Measurements from ENCODE around the gene CLCNKB. TPM values are rescaled to one million over a fixed set of nuclear protein-coding genes. Genes with fewer than 3 reads are reported as not detected.
"Not testable (repeated sequence)": the region's sequence is repeated elsewhere in the genome, so short reads cannot be mapped to it uniquely, and the experiment has no call there.

CLCNKB gene
- total and polyA plus RNA-seq, 2 donors, result 0.10 to 0.95 TPM

GRCh38 chr1:16051949-16052348 lies 8.4 kb downstream of the CLCNKB start:
- not testable (repeated sequence) for H3K27ac ChIP-seq (ENCODE audit: low read depth); DNase-seq (ENCODE audit: extremely low spot score); H3K4me1 ChIP-seq (ENCODE audit: insufficient read depth); H3K4me3 ChIP-seq (ENCODE audit: low read depth, low read length); H3K36me3 ChIP-seq (ENCODE audit: insufficient read depth)
- 89% methylated on average over 12 of the region's 12 CpGs for WGBS

DNA sequence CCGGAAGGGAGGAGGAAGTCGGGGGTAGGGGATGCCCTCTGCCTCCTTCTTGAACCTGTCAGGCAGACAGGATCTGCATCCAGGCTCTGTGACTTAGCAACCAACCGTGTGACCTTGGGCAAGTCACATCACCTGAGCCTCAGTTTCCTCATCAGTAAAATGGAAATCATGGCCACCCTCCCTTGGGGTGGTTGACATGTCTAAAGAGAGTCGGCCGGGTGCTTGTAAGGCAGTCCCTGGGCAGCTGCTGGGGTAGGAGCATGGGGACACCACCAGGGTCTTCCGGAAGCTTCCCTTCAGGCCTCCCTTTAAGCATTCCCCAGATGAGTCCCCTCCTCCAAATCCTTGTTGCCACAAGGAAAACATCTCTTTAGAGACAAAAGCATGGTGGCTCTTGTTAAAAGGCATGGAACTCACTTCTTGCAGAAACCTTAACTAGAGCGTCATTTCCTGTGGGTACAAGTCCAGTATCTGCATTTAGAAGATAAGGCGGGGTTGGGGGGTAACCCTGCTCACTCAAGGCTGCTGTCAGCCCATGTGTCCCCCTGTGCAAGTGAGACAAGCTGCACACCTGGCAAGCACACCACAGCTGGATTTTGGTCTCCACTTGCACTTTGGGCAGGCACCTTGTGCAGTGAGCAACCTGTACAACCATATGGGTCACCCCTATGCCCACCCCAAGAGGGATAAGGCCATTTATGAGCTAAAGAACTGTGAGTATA lies 10.4 kb downstream of the CLCNKB start:
- no peak for DNase-seq (ENCODE audit: extremely low spot score)
- Histone ChIP-seq H3K27ac (ENCODE audit: low read depth) (no peak overlapping the region), H3K4me1 (ENCODE audit: insufficient read depth) (no peaks in the 10 kb centered on the region), H3K4me3 (ENCODE audit: low read depth, low read length) (no peak overlapping the region), H3K36me3 (ENCODE audit: insufficient read depth) (no peaks in the 10 kb centered on the region)
- 70% methylated on average over 8 of the region's 8 CpGs for WGBS

DNA sequence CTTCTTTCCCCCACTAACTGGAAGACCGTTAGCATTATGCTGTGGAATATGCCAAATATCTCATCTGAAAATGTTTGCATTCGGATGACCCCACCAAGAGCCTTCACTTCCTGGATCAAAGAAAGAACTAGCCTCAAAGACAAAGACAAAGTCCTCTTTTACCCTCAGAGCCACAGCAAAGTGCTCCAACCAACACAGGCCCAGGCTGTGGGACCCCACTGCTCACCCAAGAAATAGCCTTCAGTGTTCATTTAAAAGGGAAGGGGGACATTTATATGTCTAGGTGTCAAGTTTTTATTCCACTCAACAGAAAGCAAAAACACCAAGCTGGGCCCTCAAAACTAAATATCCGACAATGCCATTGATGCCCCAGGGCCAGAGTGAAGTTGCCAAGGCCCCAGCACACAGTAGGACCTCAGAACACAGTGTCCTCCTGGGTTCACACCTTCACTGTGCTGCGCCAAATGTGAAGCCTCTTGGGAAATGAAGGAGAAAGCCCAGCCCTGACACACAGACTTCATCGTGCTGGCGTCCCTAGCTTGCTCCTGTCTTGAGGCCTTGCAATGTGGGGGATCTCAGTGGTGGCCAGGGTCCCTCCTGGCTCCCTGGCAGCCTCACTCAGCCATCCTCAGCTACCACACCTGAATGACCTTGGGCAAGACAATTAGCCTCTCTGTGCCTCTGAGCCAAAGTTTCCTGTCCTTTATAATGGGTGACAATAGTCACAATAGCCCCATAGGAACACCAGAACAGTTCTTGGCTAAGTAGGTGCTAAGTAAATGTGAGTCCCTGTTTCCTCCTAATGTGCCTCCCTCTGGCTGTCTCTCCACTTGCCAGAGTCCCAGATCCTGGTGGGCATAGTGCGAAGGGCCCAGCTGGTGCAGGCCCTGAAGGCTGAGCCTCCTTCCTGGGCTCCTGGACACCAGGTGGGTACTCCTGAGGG lies 11.3 kb downstream of the CLCNKB start:
- H3K36me3 ChIP-seq (ENCODE audit: insufficient read depth), result no peaks in the 10 kb centered on the region
- 77% methylated on average over 7 of the region's 7 CpGs for WGBS
- H3K4me1 ChIP-seq (ENCODE audit: insufficient read depth), result no peaks in the 10 kb centered on the region
- H3K4me3 ChIP-seq (ENCODE audit: low read depth, low read length), result no peak overlapping the region
- H3K27ac ChIP-seq (ENCODE audit: low read depth), result no peak overlapping the region
- DNase-seq (ENCODE audit: extremely low spot score), result no peak

DNA sequence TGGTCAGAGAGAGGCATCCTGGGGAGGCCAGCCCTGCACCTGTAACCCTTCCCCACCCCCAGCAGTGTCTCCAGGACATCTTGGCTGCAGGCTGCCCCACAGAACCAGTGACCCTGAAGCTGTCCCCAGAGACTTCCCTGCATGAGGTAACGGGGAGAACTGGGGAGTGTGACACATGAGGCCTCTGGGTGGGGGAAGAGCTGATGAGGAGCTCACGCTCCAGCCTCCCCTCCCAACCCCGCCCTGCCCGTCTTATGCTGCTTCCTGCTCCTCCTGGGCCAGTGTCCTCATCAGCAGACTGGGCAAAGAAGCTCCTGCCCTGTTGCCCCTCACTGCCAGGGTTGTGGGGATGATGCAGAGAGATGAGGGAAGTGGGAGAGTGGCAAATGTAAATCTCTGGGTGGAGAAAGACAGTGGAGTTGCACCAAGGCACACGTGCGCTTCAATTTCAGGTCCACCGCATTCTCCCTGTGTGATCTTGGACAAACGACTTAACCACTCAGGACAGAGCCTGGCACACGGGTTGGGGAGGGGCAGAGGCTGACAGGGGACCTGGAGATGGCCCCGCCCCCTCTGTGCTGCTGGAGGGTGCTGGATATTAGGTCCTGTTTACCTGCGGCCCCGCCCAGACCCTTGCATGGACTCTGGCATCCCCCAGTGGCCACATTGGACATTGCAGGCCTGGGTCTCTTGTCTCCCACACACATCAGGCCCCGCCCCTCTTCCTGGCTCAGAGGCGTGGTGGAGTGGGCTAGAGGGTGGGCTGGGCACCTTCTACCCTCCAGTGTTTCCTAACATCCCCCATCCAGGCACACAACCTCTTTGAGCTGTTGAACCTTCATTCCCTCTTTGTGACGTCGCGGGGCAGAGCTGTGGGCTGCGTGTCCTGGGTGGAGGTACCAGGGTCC lies 12.3 kb downstream of the CLCNKB start:
- H3K36me3 ChIP-seq (ENCODE audit: insufficient read depth), result no peaks in the 10 kb centered on the region
- H3K4me1 ChIP-seq (ENCODE audit: insufficient read depth), result no peaks in the 10 kb centered on the region
- DNase-seq (ENCODE audit: extremely low spot score), result peak; percentile 47
- WGBS, result 40% methylated on average over 18 of the region's 18 CpGs
- no peak overlapping the region for H3K27ac ChIP-seq (ENCODE audit: low read depth)
- no peak overlapping the region for H3K4me3 ChIP-seq (ENCODE audit: low read depth, low read length)

GRCh38 chr1:16056521-16056912 lies 12.9 kb downstream of the CLCNKB start:
- not testable (repeated sequence) for H3K4me1 ChIP-seq (ENCODE audit: insufficient read depth); H3K4me3 ChIP-seq (ENCODE audit: low read depth, low read length); H3K27ac ChIP-seq (ENCODE audit: low read depth); DNase-seq (ENCODE audit: extremely low spot score); H3K36me3 ChIP-seq (ENCODE audit: insufficient read depth)
- WGBS, result 69% methylated on average over 3 of the region's 4 CpGs

DNA sequence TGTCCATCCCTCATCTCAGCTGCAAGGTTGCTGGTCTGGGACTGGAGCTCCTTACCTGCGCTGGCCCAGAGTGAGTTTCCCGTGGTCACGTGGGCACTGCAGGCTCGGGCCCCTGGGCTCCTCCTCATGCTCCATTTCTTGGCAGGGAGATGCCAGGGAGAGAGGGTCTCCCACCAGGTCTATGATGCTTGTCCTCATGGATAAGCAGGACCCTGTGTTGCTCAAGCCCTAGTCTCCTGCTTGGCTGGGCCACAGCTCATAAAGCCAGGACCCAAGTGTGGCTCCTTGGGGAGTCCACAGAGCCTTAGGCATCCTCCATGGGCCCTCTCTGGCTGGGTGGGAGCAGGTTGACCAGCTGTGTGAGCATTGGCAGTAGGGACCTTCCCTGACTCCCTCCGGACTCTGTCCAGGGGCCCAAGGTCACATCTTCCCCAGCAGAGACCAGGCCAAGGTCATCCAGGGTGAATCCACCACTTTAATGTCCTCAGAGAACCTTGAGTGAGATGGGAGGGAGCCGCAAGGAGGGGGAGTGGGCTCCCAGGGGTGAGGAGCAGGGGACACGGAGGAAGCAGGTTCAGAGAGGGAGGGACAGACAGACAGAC lies 13.8 kb downstream of the CLCNKB start:
- not testable (repeated sequence) for H3K4me3 ChIP-seq (ENCODE audit: low read depth, low read length); H3K36me3 ChIP-seq (ENCODE audit: insufficient read depth); H3K4me1 ChIP-seq (ENCODE audit: insufficient read depth); H3K27ac ChIP-seq (ENCODE audit: low read depth); DNase-seq (ENCODE audit: extremely low spot score)
- WGBS, result 78% methylated on average over 7 of the region's 7 CpGs

GRCh38 chr1:16058394-16059120 lies 15.0 kb downstream of the CLCNKB start:
- not testable (repeated sequence) for H3K4me3 ChIP-seq (ENCODE audit: low read depth, low read length); H3K36me3 ChIP-seq (ENCODE audit: insufficient read depth); H3K4me1 ChIP-seq (ENCODE audit: insufficient read depth); DNase-seq (ENCODE audit: extremely low spot score); H3K27ac ChIP-seq (ENCODE audit: low read depth)
- 74% methylated on average over 17 of the region's 20 CpGs for WGBS

- Histone ChIP-seq H3K36me3 (ENCODE audit: insufficient read depth) (no peaks in the 10 kb centered on the region), H3K4me3 (ENCODE audit: low read depth, low read length) (no peak overlapping the region), H3K27ac (ENCODE audit: low read depth) (no peak overlapping the region), H3K4me1 (ENCODE audit: insufficient read depth) (no peaks in the 10 kb centered on the region)
- WGBS, result 84% methylated on average over 3 of the region's 3 CpGs
- no peak for DNase-seq (ENCODE audit: extremely low spot score)
Measured at GRCh38 chr1:16061266-16061665, 17.7 kb downstream of the CLCNKB start.

DNA sequence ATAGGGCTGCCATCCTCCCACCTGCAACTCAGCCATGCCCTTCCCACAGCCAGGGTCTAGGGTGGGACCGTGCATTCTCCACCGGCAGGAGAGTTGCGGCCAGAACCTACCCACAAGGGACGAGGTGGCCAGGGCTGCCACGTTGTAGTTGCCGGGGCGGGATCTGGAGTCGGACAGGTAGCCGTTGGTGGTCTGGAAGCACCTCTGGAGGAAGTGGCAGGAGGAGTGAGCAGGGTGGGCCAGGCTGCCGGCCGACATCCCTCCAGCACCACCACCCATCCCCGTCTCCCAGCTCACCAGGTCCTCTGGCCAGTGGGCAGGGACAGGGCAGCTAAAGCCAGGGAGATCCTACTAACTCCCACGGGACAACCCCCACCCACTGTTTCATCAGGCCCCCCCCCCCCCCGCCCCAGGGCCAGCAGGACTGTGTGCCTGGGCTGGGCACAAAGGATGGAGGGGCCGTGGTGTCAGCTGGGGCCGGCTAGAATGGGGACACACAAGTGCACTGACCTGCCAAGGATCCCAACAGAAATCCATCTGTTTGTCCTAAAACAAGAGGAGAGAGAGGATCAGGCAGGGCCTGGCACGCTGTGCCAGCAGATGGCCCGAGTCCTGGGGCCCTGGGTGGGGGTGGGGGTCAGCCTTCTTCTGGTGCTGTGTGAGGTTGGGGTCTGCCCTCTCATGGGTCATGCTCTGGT lies 18.6 kb downstream of the CLCNKB start:
- DNase-seq (ENCODE audit: extremely low spot score); H3K36me3 ChIP-seq (ENCODE audit: insufficient read depth); H3K27ac ChIP-seq (ENCODE audit: low read depth); H3K4me1 ChIP-seq (ENCODE audit: insufficient read depth); H3K4me3 ChIP-seq (ENCODE audit: low read depth, low read length): not testable (repeated sequence)
- 80% methylated on average over 18 of the region's 18 CpGs for WGBS

DNA sequence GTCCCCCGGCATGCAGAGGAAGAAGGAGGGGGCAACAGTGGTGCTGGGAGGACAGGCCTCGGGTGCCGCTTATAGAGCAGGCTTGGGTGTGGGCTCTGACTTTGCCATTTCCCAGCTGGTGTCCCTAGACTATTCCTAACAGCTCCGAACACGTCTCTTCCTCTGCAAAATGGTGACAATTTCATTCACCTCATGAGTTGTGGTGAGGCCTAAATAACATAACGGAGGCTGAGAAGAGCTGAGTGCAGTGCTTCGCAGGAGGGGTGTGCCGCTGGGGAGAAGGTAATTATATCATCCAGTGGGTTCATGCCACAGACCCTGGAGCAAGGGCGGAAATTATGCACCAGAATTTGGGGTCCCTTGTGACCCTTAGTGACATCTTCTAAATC lies 19.1 kb downstream of the CLCNKB start:
- H3K4me1 ChIP-seq (ENCODE audit: insufficient read depth); H3K27ac ChIP-seq (ENCODE audit: low read depth); H3K4me3 ChIP-seq (ENCODE audit: low read depth, low read length); DNase-seq (ENCODE audit: extremely low spot score); H3K36me3 ChIP-seq (ENCODE audit: insufficient read depth): not testable (repeated sequence)
- WGBS, result 84% methylated on average over 9 of the region's 9 CpGs

DNA sequence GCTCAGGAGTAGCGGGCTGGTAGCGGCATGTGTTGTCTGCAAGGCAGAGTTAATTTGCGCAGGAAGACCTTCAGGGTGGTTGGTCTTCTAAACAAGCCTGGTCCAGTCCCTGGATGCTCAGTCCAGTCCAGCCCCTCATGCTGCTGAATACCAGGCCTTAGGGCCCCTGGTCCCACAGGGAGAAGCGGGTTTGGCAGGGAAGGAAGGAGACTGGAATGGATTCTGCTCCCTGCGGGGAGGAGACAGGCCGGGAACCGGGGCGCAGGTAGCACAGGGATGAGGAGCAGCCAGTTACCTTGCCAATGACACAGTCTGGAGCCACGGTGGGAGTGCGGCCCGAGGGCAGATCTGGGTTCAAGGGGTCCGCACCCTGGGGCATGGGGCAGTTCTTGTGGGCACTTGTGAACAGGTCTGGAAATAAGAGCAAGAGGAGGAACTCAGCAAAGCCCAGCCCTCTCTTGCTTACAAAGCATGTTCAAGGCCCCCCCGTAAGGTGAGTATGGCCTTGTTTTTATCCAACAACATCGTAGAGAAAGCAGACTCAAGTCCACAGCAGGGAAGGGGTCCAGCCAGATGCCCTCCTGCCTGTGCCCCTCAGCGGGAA lies 19.7 kb downstream of the CLCNKB start:
- Histone ChIP-seq H3K27ac (ENCODE audit: low read depth) (no peak overlapping the region), H3K4me1 (ENCODE audit: insufficient read depth) (no peaks in the 10 kb centered on the region), H3K36me3 (ENCODE audit: insufficient read depth) (no peaks in the 10 kb centered on the region), H3K4me3 (ENCODE audit: low read depth, low read length) (no peak overlapping the region)
- DNase-seq (ENCODE audit: extremely low spot score), result no peak
- 94% methylated on average over 15 of the region's 15 CpGs for WGBS

GRCh38 chr1:16063921-16064320 lies 20.3 kb downstream of the CLCNKB start:
- Histone ChIP-seq H3K4me1 (ENCODE audit: insufficient read depth) (no peaks in the 10 kb centered on the region), H3K27ac (ENCODE audit: low read depth) (no peak overlapping the region), H3K4me3 (ENCODE audit: low read depth, low read length) (no peak overlapping the region), H3K36me3 (ENCODE audit: insufficient read depth) (no peaks in the 10 kb centered on the region)
- no peak for DNase-seq (ENCODE audit: extremely low spot score)
- 61% methylated on average over 9 of the region's 9 CpGs for WGBS

All from urinary bladder (tissue), 4 donors.